NCI-H2227 treated with DMSO at 0.1 percent for 48 hours (cell line): ENCODE measurements around the gene MBOAT7.
A peak's percentile ranks its signal among the peaks of the same experiment; 100 is the strongest.
"Not testable (repeated sequence)": the region's sequence is repeated elsewhere in the genome, so short reads cannot be mapped to it uniquely, and the experiment has no call there.

Experiments used
- DNase-seq: peaks from one replicate; lab custom pipeline; 2025; lab: John Stamatoyannopoulos, UW

MBOAT7 gene

DNA sequence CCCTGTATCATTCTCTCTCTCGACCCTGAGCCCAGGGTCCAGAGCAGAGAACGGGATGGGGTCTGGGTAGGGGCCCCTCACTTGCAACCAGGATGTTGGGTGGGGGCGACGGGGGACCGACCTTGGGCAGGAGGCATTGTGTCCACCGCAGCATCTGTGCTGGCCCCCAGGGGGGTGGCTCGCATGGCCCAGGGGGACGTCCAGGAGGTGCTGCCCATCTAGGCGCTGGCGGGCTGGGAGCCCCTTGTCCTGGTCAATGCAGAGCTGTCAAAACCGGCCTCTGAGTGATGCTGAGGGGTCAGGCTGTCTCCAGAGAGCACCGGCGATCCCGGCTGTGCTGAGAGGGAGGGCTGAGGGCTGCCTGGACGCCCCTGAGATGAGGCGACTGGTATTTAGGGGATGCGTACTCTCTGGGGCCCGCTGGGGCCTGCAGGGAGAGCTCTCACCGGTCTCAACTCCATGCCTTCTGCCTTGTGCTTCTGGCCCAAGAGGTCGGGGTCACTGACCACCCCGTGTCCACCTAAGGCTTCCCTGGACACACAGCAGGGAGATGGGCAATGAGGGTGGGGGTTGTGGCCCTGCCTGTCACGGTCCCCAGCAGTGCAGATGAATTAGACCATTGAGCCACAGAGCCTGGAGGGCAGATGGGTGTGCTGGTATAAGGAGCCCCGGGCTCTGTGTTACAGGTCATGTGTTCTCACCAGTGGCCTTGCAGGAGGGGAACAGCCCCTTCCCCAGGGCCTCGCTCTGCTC is 19.9 kb upstream of the MBOAT7 start:
- DNase-seq: no peak

DNA sequence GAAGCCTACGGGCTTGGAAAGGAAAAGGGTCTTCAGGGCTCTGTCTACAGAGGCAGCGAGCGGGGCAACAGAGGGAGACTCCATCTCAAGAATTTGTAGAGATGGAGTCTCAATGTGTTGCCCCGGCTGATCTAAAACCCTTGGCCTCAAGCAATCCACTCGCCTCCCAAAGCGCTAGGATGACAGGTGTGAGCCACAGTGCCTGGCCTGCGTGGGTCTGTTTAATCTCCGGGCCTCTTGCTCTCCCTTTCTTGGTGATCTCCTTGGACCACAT is 19.3 kb upstream of the MBOAT7 start:
- no peak for DNase-seq

DNA sequence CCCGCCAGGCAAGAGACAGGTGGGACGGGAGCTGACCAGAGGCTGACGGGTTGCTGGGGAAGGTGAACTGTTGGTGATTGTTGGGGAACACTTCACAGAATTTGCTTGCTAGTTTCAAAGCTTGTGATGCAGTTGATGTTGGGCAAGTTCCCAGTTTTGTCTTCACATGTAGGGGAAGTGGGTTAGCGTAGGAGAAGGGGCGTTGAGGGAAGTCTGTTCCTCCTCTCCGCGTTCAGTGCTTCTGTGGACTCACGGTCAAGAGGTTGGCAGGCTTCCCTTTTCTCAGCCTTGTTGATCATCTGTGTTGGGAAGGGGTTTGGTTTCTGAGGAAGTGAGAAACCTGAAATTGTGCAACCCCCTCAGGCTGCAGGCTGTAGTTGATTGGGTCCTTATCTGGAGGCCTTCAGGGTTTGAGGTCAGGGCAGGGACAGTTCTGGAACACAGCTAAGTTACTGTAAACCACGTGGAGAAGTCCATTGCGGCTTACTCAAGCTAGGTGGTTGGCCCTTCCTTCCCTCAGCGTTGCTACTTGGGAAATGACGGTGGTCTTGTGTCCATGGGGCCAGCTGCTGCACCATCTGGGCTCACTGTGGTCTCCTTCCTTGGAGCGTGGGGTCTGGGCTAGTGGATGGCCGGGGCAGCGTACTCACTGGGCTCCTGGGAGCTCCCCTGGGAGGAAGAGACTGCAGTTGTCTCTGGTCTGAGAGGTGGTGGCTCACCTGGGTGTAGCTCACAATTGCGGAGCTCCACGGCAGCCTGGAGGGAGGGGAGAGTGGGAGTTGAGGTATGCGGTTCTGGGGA is 18.8 kb upstream of the MBOAT7 start:
- DNase-seq: no peak

DNA sequence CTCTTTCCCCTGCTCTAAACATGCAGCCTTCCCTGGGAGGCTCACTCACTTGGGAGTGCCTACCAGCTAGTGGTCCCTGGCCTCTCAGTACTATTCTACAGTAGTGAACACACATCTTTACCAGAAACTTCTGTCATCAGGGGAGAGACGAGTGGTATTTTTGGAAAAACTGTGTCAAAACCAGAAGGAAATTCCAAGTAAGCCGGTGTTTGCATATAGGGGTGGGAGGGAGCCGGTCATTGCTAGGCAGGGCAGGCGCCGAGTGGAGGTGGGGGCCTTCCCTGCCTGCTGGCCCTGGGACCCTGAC is 18.2 kb upstream of the MBOAT7 start:
- no peak for DNase-seq

DNA sequence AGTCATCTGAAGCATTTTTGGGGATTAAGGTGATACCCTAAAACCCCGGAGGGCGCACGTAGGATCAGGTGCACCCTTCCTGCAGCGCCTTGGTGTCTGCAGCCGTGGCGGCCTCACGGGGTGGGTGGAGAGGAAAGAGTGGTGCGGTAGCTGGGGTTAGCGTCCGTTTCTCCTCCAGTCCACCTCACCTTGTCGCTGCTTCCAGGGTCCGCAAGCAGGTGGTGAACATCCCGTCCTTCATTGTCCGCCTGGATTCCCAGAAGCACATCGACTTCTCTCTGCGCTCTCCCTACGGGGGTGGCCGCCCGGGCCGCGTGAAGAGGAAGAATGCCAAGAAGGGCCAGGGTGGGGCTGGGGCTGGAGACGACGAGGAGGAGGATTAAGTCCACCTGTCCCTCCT is 17.8 kb upstream of the MBOAT7 start:
- DNase-seq: not testable (repeated sequence)

DNA sequence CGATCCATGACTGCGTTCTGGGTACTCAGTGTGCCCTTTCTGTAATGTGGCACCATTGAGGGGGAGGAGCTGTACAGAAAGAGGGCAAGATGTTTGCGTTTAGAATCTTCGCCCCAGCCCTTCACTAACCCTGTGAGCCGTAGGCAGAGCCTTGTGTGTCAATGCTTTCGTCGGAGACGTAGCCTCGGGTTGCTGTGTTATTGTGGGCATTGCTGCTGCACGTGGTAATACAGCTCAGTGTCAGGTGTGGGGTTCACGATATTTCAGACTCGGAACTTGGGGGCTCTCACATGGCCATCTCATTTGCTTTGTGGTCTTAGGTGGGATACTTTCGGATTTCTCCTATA is 17.4 kb upstream of the MBOAT7 start:
- DNase-seq: no peak

DNA sequence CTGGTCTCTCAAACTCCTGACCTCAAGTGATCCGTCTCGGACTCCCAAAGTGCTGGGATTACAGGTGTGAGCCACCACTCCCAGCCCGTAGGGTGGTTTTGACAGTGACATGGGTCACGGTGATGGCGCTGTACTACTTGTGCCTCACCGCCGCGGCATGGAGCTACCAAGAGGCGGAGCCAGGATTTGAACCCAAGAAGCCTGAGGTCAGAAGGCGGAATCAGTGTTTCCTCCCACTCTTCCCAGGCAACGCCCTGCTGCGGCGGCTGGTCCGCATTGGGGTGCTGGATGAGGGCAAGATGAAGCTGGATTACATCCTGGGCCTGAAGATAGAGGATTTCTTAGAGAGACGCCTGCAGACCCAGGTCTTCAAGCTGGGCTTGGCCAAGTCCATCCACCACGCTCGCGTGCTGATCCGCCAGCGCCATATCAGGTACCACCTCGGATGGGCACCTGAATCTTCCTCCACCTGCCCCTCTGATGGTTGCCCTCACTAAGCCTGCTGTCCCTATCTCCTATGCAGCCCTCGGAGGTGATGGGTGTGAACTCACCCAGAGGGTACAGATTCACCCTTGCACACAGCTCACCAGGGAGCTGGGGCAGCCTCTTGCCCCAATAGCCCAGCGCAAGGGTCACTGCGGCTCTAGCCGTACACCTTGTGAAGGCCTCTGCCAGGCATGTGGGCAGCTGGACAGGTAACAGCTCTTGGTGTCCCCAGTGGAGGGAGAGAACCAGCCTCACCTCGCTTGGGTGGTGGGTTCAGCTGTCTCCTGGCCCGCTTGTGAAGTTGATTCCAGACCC is 16.9 kb upstream of the MBOAT7 start:
- DNase-seq: no peak

DNA sequence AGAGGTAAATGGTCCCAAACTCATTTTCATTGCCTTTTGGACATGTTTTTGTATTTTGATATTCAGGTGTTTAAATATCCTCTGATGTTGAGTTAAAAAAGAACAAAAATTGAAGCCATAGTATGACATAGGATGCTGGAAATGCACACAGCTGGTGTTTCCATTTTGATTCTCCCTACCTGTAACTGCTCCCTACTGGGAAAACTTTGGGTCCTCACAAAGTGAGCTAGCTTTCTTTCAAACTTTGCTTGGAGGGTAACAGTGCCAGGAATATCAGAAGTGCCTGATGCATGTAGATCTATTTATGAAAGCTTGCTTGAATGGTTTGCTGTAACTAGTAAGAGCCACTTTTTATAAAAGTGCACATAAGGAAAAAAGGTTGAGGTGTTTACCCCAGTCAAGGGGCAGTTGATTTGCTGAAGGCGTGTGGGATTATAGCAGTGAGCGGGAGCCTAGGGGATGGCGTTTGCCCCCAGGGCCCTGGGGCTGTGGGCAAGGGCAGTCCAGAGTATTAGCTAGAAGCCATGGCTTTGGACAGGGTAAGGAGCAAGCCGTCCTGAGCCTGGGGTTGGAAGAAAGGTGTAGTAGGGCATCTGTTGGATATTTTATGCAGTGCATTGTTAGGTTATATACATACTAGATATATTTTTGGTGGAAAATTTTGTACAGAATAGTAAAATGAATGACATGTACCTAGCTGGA is 15.5 kb upstream of the MBOAT7 start:
- no peak for DNase-seq

DNA sequence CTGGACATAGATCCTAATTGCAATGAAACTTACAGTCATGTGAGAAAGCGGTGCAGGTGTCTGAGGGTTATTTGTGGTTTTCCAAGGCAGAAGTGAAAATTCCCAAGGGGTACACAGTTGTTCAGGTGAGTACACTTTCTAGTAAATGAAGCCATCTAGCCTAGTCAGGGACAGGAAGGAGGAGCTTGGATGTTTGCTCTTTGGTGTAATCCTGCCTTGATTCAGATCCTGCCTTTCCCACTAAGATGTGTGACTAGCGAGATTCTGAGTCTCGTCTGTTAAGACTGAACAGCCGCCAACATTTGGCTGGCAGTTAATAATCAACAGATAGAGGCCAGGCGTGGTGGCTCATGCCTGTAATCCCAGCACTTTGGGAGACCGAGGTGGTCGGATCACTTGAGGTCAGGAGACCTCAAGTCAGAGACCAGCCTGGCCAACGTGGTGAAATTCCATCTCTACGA is 13.8 kb upstream of the MBOAT7 start:
- DNase-seq: no peak

DNA sequence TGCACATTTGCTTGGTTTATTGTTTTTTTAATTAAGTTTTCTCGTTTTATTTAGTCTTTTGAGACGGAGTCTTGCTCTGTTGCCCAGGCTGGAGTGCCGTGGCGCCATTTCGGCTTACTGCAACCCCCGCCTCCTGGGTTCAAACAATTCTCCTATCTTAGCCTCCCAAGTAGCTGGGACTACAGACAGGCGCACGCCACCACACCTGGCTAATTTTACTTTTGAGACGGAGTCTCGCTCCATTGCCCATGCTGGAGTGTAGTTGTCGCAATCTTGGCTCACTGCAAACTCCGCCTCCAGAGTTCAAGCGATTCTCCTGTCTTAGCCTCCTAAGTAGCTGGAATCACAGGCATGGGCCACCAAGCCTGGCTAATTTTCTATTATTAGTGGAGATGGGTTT is 12.6 kb upstream of the MBOAT7 start:
- DNase-seq: no peak

DNA sequence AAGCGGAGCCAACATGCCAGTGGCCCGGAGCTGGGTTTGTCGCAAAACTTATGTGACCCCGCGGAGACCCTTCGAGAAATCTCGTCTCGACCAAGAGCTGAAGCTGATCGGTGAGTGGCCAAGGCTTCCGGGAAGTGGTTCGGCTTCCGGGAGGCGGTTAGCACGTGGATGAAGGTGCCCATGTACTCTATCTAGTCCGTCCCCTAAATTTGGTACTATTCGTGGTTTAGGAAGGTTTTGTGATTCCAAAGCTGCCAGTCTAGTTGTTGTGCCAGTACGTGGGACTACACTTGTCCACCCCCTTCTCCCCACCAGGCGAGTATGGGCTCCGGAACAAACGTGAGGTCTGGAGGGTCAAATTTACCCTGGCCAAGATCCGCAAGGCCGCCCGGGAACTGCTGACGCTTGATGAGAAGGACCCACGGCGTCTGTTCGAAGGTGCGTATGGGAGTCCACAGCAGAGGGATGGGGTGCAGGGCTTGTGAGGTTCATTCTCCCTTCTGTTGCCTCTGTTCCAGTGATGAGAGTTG is 11.9 kb upstream of the MBOAT7 start:
- DNase-seq: no peak

DNA sequence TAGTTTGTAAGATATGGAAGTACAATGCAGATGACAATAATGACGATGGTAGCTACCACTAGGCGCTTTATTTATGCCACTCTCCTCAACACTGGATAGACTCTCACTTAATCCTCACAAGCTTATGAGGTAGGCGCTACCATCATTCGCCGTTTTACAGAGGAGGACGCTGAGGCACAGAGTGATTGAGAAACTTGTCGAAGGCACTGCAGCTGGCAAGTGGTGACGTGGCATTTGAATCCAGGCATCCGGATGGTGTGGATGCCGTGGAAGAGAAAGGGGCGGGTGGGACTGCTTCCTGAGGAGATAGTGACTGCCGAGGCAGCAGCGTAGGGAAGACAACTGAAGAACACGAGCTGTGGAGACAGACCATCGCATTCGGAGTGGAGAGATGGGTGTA is 10.0 kb upstream of the MBOAT7 start:
- DNase-seq: no peak

DNA sequence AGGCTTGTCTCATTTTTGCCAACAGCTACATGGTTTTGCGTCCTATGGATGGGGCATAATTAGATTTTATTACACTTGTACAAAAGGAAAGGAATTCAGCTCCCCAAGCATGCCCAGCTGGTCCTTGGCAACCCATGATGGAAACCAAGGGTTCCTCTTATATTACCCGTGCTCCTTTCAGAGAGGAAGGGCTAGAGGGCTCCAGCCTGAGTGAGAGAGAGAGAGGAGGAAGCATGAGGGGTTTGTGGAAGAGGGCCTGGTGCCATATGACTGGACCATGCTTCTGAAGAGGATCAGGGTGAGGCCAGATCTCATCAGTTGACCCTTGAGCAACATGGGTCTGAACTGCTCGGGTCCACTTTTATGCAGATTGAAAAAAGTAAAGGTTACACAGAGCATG is 7.7 kb upstream of the MBOAT7 start:
- DNase-seq: no peak

DNA sequence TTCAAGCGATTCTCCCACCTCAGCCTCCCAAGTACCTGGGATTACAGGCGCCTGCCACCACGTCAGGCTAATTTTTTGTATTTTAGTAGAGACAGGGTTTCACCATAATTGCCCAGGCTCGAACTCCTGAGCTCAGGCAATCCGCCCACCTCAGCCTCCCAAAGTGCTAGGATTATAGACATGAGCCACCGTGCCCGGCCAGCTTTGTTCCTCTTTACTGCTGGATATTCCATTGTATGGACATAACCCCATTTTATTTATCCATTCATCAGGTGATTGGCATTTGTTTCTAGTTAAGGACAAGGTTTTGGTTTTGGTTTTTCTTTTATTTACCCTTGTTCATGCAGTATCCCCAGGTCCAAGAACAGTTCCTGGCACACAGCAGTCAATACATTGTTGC is 7.2 kb upstream of the MBOAT7 start:
- no peak for DNase-seq

DNA sequence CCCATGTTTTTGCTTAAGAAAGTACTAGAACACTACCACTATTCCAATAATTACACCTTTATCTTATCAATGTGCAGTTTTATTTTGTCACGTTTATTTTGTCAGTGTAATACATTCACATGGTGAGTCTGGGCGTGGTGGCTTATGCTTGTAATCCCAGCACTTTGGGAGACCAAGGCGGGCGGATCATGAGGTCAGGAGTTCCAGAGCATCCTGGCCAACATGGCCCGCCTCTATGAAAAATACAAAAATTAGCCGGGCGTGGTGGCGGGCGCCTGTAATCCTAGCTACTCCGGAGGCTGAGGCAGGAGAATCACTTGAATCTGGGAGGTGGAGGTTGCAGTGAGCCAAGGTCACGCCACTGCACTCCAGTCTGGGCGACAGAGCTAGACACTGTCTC is 5.1 kb upstream of the MBOAT7 start:
- DNase-seq: not testable (repeated sequence)

DNA sequence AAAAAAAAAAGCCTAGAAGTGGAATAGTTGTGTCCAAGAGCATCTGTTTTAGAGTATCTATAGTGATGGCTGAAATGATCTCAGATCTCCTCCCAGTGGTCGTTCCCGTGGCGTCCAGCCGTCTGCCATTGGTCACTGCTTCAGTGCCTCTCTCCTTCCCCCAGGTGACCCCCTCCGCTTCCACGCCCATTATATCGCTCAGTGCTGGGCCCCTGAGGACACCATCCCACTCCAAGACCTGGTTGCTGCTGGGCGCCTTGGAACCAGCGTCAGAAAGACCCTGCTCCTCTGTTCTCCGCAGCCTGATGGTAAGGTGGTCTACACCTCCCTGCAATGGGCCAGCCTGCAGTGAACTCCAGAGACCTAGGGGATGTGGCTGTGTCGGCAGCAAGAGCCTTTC is 3.6 kb upstream of the MBOAT7 start:
- no peak for DNase-seq

DNA sequence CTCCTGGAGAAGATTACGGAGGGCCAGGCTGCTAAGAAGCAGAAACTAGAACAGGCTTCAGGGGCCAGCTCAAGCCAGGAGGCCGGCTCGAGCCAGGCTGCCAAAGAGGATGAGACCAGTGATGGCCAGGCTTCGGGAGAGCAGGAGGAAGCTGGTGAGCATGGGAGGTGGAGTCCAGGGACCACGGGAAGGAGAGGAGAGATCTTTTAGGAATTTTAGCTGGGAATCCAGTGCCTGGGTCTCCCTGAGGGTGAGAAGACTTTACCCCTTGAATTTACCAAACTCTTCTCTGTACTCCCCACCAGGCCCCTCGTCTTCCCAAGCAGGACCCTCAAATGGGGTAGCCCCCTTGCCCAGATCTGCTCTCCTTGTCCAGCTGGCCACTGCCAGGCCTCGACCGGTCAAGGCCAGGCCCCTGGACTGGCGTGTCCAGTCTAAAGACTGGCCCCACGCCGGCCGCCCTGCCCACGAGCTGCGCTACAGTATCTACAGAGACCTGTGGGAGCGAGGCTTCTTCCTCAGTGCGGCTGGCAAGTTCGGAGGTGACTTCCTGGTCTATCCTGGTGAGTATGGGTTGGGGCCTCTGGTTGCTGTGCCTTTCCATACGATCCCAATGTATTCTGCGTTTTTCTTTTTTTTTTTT is 2.6 kb upstream of the MBOAT7 start:
- DNase-seq: no peak

DNA sequence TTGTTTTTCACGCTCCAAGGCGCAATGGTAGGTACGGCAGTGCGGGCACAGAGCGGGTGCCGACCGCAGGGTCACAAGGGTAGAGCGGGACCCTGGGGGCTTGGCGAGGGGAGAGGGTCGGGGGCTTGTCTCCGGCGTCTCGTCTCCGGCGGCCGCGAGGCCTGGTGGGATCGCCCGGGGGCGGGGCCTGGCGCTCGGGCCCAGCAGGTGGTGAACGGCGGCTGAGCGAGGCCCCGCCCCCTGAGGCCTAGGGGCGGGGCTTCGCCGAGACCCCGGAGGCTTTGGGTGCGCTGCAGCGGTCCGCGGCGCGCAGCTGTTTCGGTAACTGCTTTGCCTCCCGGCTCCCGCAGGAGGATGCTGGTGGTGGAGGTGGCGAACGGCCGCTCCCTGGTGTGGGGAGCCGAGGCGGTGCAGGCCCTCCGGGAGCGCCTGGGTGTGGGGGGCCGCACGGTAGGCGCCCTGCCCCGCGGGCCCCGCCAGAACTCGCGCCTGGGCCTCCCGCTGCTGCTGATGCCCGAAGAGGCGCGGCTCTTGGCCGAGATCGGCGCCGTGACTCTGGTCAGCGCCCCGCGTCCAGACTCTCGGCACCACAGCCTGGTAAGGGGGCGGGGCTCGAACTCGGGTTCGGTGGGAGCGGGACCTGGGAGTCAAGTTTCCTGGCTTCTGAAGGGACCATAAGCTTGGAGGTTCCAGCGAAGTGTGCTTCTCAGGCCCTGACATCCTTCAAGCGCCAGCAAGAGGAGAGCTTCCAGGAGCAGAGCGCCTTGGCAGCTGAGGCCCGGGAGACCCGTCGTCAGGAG is 1.8 kb upstream of the MBOAT7 start, which contains the start of gene TSEN34:
Gene TSEN34 (plus strand): TSS at position 298 of the 800 bp plus-strand sequence. CDS start 57 bp downstream, at position 355.
- DNase-seq: peak; percentile 99

DNA sequence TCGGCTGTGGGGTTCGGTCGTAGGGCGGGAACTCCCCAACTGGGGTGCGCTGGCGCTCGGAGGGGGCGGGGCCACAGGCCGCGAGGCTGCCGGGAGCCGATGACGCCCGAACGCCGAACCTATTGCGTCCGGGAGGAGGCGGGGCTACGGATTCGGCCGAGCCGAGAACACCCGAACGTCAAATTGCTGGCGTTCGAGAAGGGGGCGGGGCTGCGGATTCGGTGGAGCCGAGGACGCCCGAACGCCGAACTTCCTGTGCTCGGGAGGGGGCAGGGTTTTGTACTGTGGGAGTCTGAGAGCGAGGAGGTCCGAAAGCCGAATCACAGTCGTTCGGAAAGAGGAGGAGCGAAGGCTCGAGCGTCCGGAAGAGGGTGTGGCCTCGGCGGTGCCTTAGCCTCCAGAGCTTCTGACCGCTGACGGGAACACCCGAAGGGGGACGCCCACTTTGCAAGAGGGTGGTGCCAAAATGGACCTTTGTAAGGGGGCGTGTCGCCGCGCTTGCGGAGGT is 1.2 kb upstream of the MBOAT7 start:
- peak; percentile 100 for DNase-seq

DNA sequence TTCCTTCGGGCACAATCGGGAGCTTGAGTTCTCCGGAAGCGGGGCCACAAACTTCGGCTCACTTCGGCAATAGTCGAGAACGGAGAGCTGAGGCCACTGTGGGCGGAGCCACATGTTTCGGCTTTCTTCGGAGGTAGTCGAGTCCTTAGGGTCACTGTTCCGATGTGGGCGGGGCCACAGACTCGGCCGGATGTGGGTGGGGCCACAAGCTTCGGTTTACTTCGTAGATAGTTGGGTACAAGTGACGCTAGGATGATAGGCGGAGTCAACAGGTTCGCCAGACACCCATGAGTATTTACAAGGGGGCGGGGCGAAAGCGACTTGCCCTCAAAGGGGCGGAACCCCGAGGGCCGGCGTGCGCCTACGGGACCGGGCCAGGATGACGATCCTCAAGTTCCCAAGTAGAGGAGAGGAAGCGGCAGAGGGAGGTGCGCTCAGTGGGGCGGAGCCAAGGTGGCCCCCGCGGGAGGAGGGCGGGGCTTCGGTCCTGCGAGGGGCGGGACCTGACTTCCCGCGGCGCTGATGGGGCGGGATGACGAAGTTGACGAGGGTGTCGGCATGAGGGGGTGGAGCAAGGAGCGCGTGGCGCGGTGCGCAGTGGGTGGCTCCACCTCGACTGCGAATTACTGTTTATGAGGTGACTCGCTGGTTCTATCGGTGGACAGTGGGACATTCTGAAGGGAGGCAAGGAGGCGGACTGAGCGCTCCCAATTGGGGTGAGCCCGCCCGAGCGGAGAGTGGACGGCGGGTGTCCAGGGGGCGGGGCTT is 539 bp upstream of the MBOAT7 start:
- peak; percentile 100 for DNase-seq
